ENCODE data around the gene SRRM3. TPM values are rescaled to one million over a fixed set of nuclear protein-coding genes. Genes with fewer than 3 reads are reported as not detected.

Gene SRRM3
- total RNA-seq, 1 donor from 2014 or later = 2.2 TPM

- H3K4me2 ChIP-seq = peak overlapping the region; percentile 75
- H3K9me3 ChIP-seq (ENCODE audit: low read depth) = no peaks in the 10 kb centered on the region
- peaks cover 21% of the 10 kb centered on the region for H3K4me1 Mint-ChIP-seq
- peaks cover 23% of the 10 kb centered on the region for H3F3A ChIP-seq (ENCODE audit: low read depth)
- peaks cover 9% of the 10 kb centered on the region for H4K20me1 ChIP-seq (ENCODE audit: low read depth)
- no peak overlapping the region for H3K4me3 ChIP-seq
- H3K9ac ChIP-seq = no peak overlapping the region
- no peaks in the 10 kb centered on the region for H3K36me3 Mint-ChIP-seq
- TF ChIP-seq EZH2phosphoT487 (IDR thresholded peaks at IDR 0.05) (no peak), CTCF (IDR thresholded peaks at IDR 0.05) (no peak), EZH2 (IDR thresholded peaks at IDR 0.05) (no peak)
- DNase-seq (ENCODE audit: low spot score) = peak; percentile 57
- H3K27ac Mint-ChIP-seq = no peak overlapping the region
- peaks cover 49% of the 10 kb centered on the region for H3K27me3 Mint-ChIP-seq (ENCODE audit: insufficient read depth, low read depth)
- no peaks in the 10 kb centered on the region for H3K36me3 ChIP-seq
- peaks cover 84% of the 10 kb centered on the region for H3K27me3 ChIP-seq
- H3K27ac ChIP-seq = no peak overlapping the region
- H2AFZ ChIP-seq (replicated peaks) = no peak overlapping the region
- peak overlapping the region; percentile 76 for H3K4me3 Mint-ChIP-seq
- H3K9me3 Mint-ChIP-seq = no peaks in the 10 kb centered on the region
- peaks cover 8% of the 10 kb centered on the region for H3K4me1 ChIP-seq
- H3K79me2 ChIP-seq (ENCODE audit: low read depth) = no peaks in the 10 kb centered on the region
These were observed 78.7 kb downstream of the SRRM3 start for GRCh38 chr7:76280408-76280807.

GRCh38 chr7:76281006-76281705, 79.5 kb downstream of the SRRM3 start:
- H2AFZ ChIP-seq (replicated peaks) = no peak overlapping the region
- peaks cover 23% of the 10 kb centered on the region for H3F3A ChIP-seq (ENCODE audit: low read depth)
- Mint-ChIP-seq H3K9me3 (no peaks in the 10 kb centered on the region), H3K27ac (no peak overlapping the region), H3K4me1 (peaks cover 21% of the 10 kb centered on the region), H3K27me3 (ENCODE audit: insufficient read depth, low read depth) (peaks cover 47% of the 10 kb centered on the region), H3K4me3 (peak overlapping the region; percentile 76), H3K36me3 (no peaks in the 10 kb centered on the region)
- TF ChIP-seq EZH2 (IDR thresholded peaks at IDR 0.05) (peak; percentile 93), EZH2phosphoT487 (IDR thresholded peaks at IDR 0.05) (peak; percentile 82), CTCF (IDR thresholded peaks at IDR 0.05) (no peak)
- peak overlapping the region; percentile 40 for H3K4me3 ChIP-seq
- peaks cover 9% of the 10 kb centered on the region for H4K20me1 ChIP-seq (ENCODE audit: low read depth)
- no peaks in the 10 kb centered on the region for H3K79me2 ChIP-seq (ENCODE audit: low read depth)
- H3K9me3 ChIP-seq (ENCODE audit: low read depth) = no peaks in the 10 kb centered on the region
- peaks cover 8% of the 10 kb centered on the region for H3K4me1 ChIP-seq
- no peak overlapping the region for H3K27ac ChIP-seq
- H3K4me2 ChIP-seq = peak overlapping the region; percentile 92
- DNase-seq (ENCODE audit: low spot score) = peak; percentile 40
- peaks cover 83% of the 10 kb centered on the region for H3K27me3 ChIP-seq
- no peaks in the 10 kb centered on the region for H3K36me3 ChIP-seq
- H3K9ac ChIP-seq = no peak overlapping the region

GRCh38 chr7:76281706-76282343, 80.1 kb downstream of the SRRM3 start:
- peak overlapping the region; percentile 86 for H3K4me3 Mint-ChIP-seq
- no peak for DNase-seq (ENCODE audit: low spot score)
- peaks cover 9% of the 10 kb centered on the region for H4K20me1 ChIP-seq (ENCODE audit: low read depth)
- H2AFZ ChIP-seq (replicated peaks) = peak overlapping the region; percentile 90
- TF ChIP-seq EZH2phosphoT487 (IDR thresholded peaks at IDR 0.05) (no peak), EZH2 (IDR thresholded peaks at IDR 0.05) (peak; percentile 58), CTCF (IDR thresholded peaks at IDR 0.05) (no peak)
- H3K27me3 Mint-ChIP-seq (ENCODE audit: insufficient read depth, low read depth) = peaks cover 45% of the 10 kb centered on the region
- H3K4me1 ChIP-seq = peaks cover 8% of the 10 kb centered on the region
- peaks cover 23% of the 10 kb centered on the region for H3F3A ChIP-seq (ENCODE audit: low read depth)
- no peak overlapping the region for H3K27ac ChIP-seq
- H3K4me1 Mint-ChIP-seq = peaks cover 21% of the 10 kb centered on the region
- H3K9ac ChIP-seq = no peak overlapping the region
- H3K79me2 ChIP-seq (ENCODE audit: low read depth) = no peaks in the 10 kb centered on the region
- no peaks in the 10 kb centered on the region for H3K36me3 ChIP-seq
- peak overlapping the region; percentile 92 for H3K4me2 ChIP-seq
- no peaks in the 10 kb centered on the region for H3K36me3 Mint-ChIP-seq
- peak overlapping the region; percentile 76 for H3K4me3 ChIP-seq
- peaks cover 77% of the 10 kb centered on the region for H3K27me3 ChIP-seq
- no peak overlapping the region for H3K27ac Mint-ChIP-seq
- no peaks in the 10 kb centered on the region for H3K9me3 ChIP-seq (ENCODE audit: low read depth)
- H3K9me3 Mint-ChIP-seq = no peaks in the 10 kb centered on the region
